GM12801 (cell line): ENCODE measurements around the gene SMTNL2.

Source experiments
- TF ChIP-seq, protein P1 (sequence below): IDR thresholded peaks from one replicate; pipeline ENCODE4 v1.5.1; 2011; ENCODE audit warnings: control low read depth; ENCODE audit not compliant: insufficient read length; ENCODE audit errors: extremely low read depth

SMTNL2 gene

DNA sequence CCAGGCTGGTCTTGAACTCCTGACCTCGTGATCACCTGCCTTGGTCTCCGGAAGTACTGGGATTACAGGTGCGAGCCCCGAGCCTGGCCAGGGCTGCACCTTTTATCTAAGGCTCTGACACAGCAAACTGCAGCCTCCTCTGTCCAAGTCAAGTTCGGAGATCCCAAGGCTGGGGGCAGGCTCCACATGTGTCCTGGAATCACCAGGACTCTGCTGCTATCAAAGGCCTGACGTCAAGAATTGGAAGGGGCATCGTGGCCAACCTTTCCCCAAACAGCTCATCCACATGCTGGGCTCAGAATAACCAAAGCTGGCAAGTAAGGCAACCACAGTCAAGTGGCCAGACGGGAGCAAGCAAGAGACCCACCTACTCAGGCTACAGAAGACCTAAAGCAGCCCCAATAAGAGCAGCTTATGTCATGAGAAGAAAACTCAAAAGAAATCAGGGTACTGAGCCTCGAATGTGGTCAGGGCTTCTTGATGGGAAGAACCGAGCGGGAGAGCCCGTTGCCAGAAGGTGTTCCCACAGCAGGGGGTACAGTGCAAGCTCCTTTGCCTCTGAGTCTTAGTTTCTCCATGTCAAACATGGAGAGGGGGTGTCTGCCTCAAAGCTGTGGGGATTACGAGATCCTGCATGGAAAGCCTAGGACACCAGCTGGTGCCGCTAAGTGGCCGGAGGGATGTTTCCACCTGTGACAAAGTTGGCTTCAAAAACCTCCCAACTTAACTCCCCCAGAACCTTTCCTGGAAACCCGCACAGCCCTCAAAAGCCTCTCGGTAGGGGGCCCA lies 37.0 kb upstream of the SMTNL2 start:
- TF ChIP-seq, protein P1, sequence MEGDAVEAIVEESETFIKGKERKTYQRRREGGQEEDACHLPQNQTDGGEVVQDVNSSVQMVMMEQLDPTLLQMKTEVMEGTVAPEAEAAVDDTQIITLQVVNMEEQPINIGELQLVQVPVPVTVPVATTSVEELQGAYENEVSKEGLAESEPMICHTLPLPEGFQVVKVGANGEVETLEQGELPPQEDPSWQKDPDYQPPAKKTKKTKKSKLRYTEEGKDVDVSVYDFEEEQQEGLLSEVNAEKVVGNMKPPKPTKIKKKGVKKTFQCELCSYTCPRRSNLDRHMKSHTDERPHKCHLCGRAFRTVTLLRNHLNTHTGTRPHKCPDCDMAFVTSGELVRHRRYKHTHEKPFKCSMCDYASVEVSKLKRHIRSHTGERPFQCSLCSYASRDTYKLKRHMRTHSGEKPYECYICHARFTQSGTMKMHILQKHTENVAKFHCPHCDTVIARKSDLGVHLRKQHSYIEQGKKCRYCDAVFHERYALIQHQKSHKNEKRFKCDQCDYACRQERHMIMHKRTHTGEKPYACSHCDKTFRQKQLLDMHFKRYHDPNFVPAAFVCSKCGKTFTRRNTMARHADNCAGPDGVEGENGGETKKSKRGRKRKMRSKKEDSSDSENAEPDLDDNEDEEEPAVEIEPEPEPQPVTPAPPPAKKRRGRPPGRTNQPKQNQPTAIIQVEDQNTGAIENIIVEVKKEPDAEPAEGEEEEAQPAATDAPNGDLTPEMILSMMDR, result no peak

DNA sequence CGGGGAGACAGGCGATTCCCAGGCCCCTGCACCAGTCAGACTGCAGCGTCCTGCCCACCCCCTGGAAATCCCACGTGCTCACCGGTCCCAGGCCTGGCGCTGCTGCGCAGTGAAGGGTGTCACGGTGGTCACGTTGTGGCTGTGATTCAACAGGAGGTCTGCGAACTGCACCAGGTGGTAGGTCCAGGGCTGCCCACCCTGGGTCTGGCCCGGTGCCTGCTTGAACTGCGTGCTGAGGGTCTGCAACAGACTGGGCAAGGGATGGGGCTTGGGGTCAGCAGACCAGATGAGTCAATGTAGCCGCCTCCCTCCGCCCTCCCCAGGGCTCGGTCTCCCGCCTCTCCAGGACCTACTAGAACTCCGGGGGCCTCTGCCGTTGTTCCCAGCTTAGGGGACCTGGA lies 36.3 kb upstream of the SMTNL2 start:
- TF ChIP-seq, protein P1, result no peak

DNA sequence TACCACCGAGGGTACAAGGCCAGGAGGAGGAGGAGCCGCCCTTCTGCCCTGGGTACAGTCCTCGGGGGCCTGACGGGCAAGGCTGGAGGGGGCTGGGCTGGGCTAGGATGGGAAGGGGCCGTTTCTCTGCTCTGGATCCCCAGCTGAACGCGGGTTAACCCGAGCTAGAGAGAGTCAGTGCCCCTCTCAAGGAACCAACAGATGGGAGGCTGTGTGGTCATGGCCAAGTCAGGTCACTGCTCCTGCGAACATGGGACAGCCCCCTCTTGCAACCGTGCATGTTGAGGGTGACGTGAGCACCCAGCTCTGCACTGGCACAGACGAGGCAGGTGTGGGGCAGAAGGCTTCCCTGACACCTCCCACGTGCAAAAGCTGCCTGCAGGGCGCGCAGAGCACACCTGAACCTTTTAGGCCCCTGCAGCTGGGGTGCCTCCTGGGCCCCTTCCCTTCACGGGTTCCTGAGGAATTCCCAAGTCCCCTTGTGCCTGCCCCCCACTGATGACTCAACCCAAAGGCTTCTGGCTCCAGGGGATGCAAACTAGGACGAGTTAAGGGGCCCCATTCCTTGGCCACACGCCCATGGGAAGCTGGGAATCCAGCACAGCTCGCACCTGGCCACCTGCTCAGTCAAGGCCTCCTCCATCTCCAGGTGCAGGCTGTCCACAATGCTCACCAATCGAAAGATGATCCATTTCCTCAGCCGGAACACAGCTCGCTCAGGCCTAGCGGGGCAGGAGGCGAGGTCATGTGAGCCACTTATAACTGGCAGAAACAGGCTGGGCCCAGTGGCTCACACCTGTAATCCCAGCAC lies 35.4 kb upstream of the SMTNL2 start:
- TF ChIP-seq, protein P1, result no peak

DNA sequence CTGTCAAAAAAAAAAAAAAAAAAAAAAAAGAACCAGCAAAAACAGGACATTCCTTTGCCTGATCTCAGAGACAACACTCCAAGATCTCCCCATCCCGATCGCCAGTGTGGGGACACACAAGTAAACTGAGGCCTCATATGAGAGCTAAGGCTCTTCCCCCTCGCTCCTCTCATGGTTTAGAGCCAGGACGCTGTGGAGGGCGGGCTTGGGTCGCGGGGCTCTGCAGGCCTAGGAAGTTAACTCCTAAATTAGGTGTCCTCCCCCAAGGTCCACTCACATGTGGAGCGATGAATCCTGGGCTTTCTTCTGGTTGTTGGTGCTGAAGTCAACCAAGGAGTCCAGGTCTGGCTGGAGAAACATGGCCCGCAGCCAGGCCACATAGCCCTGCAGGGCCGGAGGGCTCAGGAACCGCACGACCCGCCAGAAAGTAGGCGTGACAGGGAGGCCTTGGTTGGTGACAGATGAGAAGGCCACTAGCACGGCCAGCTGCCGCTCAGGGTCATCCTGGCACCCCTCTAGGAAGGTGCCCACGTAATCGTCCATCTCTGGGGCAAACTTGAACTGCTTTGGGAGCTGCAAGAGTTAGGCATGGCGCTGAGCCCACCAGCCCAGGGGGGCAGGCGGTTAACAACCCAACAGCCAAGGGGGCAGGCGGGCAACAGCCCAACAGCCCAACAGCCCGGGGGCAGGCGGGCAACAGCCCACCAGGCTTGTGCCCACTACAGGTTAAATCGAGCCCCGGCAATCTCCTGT lies 34.4 kb upstream of the SMTNL2 start:
- TF ChIP-seq, protein P1, result no peak

DNA sequence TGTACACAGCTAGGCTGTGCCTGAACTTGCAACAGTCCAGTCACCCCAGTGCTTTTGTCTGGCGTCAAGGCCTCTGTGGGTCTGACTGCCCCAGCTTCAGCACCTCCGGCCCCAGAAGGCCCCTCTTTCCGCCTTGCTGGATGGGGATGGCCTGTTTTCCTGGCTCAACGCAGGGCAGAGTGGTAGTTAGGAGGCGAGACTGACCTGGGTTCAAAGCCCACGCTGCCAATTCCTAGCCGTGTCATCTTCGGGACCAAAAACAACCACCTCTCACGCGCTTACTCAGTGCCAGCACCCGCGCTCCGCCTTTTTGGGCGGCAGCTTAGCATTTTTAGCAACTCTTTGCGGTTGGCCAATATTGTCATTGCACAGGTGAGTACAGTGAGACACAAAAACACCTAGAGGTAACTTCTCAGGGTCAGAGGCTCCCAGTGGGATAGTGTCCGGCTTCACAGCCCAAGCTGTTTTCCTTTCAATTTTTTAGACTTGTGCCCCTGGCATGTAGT lies 33.7 kb upstream of the SMTNL2 start:
- TF ChIP-seq, protein P1, result no peak

DNA sequence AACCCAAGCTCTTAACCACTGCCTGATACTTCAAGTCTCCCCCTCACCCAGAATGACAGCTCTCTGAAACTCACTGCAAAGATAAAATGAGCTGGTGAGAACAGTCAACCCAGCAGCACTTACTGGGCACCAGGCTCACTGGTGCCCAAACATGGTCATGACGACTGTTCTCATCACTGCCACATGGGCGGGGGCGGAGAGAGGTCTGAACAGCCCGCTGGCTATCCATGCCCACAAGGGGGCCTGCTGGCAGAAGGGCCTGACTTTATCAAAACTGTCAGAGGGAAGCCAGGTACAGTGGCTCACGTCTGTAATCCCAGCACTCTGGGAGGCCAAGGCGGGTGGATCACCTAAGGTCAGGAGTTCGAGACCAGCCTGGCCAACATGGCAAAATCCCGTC lies 33.2 kb upstream of the SMTNL2 start:
- TF ChIP-seq, protein P1, result no peak
